22Rv1 (cell line): ENCODE results near the gene MXD4.

Source experiments
- H3K27ac ChIP-seq: fragments of 450-650 bp; 2 replicates; pipeline ENCODE4 v1.5.1; 2017
- ZFX ChIP-seq: fragments of 450-650 bp; IDR thresholded peaks from 2 replicates; pipeline ENCODE4 v1.6.1; 2017; ENCODE audit warnings: antibody characterized with exemption, borderline replicate concordance
- TF ChIP-seq, protein P1 (sequence below): fragments of 450-650 bp; IDR thresholded peaks from 2 replicates; pipeline ENCODE4 v1.5.1; 2017; ENCODE audit warnings: mild to moderate bottlenecking

MXD4 gene

GRCh38 chr4:2258091-2259035, 3.5 kb downstream of the MXD4 start:
- TF ChIP-seq, protein P1, sequence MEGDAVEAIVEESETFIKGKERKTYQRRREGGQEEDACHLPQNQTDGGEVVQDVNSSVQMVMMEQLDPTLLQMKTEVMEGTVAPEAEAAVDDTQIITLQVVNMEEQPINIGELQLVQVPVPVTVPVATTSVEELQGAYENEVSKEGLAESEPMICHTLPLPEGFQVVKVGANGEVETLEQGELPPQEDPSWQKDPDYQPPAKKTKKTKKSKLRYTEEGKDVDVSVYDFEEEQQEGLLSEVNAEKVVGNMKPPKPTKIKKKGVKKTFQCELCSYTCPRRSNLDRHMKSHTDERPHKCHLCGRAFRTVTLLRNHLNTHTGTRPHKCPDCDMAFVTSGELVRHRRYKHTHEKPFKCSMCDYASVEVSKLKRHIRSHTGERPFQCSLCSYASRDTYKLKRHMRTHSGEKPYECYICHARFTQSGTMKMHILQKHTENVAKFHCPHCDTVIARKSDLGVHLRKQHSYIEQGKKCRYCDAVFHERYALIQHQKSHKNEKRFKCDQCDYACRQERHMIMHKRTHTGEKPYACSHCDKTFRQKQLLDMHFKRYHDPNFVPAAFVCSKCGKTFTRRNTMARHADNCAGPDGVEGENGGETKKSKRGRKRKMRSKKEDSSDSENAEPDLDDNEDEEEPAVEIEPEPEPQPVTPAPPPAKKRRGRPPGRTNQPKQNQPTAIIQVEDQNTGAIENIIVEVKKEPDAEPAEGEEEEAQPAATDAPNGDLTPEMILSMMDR: no peak
- no peak for TF ChIP-seq ZFX

DNA sequence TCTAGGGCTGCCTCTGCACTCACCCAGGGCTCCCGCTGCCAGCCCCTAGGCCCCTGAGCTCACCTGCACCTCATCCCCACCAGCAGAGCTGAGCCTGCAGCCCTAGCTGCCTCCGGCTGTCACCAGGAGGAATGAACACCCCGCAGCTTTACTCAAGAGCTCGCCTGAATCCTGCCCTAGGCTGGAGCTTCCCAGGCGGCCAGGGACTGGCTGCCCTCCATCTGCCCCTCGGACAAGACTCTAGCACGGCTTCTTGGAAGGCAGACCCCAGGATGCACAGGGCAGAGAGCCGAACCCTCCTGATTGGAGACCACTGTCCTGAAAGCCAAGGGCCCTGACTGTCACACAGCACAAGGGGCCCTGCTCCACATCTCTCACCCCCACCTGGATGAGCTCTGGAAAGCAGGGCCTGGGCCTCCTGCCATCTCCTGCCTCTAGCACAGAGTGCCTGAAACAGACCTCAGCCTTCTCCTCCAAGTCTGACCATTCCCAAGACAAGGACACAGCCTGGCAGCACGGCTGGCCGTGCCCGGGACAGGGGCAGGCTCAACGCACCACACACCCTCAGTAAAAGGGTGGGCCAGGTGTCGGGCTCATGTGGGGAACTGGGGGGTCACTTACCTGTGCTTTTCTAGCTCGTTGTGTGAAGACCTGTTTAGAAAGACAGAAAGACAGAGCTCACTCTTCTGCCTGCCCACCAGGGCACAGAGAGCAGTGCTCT, 4.4 kb downstream of the MXD4 start:
- TF ChIP-seq ZFX: no peak
- TF ChIP-seq, protein P1: no peak
- H3K27ac ChIP-seq: no peak overlapping the region

More at GRCh38 chr4:2258091-2259035, 3.5 kb downstream of the MXD4 start:
- no peak overlapping the region for H3K27ac ChIP-seq

DNA sequence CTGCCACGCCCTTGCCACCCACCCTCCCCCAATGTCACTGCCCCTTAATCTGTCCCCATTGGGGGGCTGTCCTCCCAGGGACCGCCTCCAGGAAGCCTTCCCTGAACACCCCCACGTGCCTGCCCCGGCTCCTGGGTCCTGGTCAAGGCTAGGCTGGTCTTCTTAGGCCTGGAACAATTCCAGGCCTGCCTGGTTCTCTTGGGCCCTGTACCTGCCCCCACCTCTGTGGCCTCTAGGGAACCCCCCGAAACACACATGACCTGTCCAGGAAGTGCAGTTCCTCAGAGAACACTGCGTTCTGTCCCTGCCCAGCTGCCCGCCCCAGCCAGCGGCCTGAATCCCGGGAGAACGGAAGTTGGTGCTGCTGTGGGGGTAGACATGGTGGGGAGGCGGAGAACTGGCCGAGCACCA, 5.1 kb downstream of the MXD4 start:
- TF ChIP-seq, protein P1: no peak
- no peak for TF ChIP-seq ZFX
- no peak overlapping the region for H3K27ac ChIP-seq

DNA sequence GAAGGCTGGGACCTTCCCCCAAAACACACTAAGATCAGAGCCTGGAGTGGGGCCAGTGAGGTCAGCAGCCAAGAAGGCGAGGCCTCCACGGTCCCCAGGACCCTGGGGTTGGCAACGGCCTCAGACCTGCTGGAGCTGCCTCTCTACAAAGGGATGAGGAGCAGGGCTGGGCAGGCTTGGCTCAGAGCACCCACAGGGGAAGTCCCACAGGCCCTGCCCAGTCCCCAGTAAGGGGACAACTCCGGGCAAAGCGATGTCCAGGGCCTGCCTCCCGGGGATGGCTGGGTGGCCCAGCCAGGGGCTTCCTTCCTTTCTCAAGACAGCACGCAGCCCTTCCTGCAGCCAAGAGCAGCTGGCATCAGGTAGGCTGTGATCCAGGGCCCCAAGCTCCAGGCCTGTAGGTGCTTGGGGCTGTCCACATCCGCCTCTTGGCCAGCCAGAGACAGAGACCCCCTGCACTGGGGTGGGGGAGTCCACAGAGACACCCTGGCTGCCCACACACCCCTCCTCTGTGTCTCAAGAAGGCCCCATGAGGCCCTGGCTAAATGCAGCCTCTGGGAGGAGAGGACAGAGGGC, 5.7 kb downstream of the MXD4 start:
- TF ChIP-seq ZFX: no peak
- TF ChIP-seq, protein P1: no peak
- H3K27ac ChIP-seq: no peak overlapping the region

DNA sequence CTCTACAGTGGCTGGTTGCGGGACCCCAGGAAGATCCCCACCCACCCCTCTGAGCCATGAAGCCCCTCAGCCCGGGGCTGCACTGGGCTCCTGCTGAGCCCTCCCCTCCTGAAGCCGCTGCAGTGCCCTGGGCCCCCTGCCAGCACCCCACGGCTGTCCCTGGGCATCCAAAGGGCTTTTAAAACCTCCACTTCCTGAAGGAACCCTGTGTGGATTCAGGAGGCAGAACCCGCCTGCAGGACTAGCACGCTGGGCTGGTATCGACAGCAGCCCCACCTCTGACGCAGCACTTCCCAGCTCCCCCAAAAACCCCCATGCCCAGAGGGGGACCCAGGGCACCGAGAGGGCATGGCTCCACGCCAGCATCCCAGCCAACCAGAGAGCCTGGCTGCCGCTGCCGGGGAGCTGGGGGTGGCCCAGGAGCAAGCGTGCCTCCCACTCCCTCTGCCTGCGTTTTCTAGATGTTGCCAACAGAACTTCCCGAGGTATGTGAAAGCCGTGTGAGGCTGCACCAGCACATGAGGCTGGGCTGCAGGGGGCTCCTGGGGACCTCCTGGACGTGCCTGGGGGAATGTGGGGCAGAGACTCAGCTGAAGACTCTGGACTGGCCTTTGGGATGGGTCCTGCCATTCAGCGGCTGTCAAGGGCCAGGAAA, 6.3 kb downstream of the MXD4 start:
- H3K27ac ChIP-seq: no peak overlapping the region
- TF ChIP-seq, protein P1: no peak
- no peak for TF ChIP-seq ZFX

GRCh38 chr4:2254665-2255500, 7.0 kb downstream of the MXD4 start:
- TF ChIP-seq, protein P1: no peak
- TF ChIP-seq ZFX: no peak
- H3K27ac ChIP-seq: no peak overlapping the region
